ENCODE measurements around the gene SMCO4. TPM values are rescaled to one million over a fixed set of nuclear protein-coding genes. Genes with fewer than 3 reads are reported as not detected.

Gene SMCO4
- total and polyA plus RNA-seq, 2 donors (not counting 1 experiment from before 2014, with no cell fraction given) = 3.6 to 5.1 TPM

DNA sequence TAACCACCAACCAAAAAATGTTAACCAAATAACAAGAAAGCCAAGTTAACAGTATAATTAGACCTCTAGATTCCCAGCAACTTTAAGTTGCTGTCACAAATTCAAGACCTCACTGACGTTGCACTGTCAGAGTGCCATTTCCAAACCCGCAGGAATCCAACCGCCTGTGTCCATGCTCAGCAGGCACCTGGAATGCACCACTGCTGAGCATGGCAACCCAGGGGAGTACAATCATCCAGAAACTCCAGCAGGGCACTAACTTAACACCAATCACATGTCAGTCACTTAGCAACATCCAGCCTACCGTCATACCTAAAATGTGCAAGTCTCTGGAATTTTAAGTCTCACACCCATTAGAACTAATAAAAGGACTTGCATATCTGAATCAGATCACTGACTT lies 48.8 kb downstream of the SMCO4 start:
- Histone ChIP-seq H3K27me3 (replicated peaks in 1 of 4; ENCODE audit: control extremely low read depth in 1 of 4, control insufficient read depth in 3 of 4, insufficient read depth in 4 of 4, low read length in 3 of 4) (no peaks in the 10 kb centered on the region), H3K79me2 (ENCODE audit: control insufficient read depth, insufficient read depth, low read length) (no peaks in the 10 kb centered on the region), H3K9ac (ENCODE audit: low read length) (no peak overlapping the region), H2AFZ (ENCODE audit: insufficient read depth, low read depth, low read length, poor library complexity, severe bottlenecking) (no peak overlapping the region), H3K4me2 (replicated peaks; ENCODE audit: low read depth, low read length, poor library complexity, severe bottlenecking) (no peak overlapping the region), H3K4me1 (ENCODE audit: control insufficient read depth in 2 of 2, insufficient read depth in 2 of 2, low read length in 2 of 2) (no peaks in the 10 kb centered on the region), H3K4me3 (ENCODE audit: control extremely low read depth in 1 of 5, extremely low read depth in 1 of 5, insufficient read depth in 1 of 5, low read depth in 2 of 5, low read length in 4 of 5) (no peak overlapping the region), H4K20me1 (ENCODE audit: control insufficient read depth, insufficient read depth, low read length, poor library complexity, severe bottlenecking) (no peaks in the 10 kb centered on the region), H3K9me3 (ENCODE audit: control extremely low read depth in 1 of 3, control insufficient read depth in 2 of 3, insufficient read depth in 1 of 3, low read length in 2 of 3) (no peaks in the 10 kb centered on the region), H3K27ac (ENCODE audit: low read length in 2 of 2) (no peak overlapping the region), H3K36me3 (replicated peaks in 1 of 2; ENCODE audit: control extremely low read depth in 1 of 2, control insufficient read depth in 1 of 2, extremely low read depth in 1 of 2, insufficient read depth in 2 of 2, low read length in 1 of 2) (no peaks in the 10 kb centered on the region)
- WGBS (ENCODE audit: insufficient coverage) = 98% methylated on average over 3 of the region's 4 CpGs
- DNase-seq (no peak), ATAC-seq (ENCODE audit: low read depth) (no peak)
- H3K27me3 Mint-ChIP-seq = no peaks in the 10 kb centered on the region
- H3K27ac Mint-ChIP-seq = no peak overlapping the region
- no peaks in the 10 kb centered on the region for H3K4me1 Mint-ChIP-seq
- intact Hi-C loops (cut with micrococcal nuclease) = no loop called here
- ChIA-PET CTCF (no interaction called here), POLR2A (no interaction called here)
- H3K9me3 Mint-ChIP-seq (ENCODE audit: insufficient read depth) = no peaks in the 10 kb centered on the region
- no peak overlapping the region for H3K4me3 Mint-ChIP-seq
- TF ChIP-seq, protein P1, sequence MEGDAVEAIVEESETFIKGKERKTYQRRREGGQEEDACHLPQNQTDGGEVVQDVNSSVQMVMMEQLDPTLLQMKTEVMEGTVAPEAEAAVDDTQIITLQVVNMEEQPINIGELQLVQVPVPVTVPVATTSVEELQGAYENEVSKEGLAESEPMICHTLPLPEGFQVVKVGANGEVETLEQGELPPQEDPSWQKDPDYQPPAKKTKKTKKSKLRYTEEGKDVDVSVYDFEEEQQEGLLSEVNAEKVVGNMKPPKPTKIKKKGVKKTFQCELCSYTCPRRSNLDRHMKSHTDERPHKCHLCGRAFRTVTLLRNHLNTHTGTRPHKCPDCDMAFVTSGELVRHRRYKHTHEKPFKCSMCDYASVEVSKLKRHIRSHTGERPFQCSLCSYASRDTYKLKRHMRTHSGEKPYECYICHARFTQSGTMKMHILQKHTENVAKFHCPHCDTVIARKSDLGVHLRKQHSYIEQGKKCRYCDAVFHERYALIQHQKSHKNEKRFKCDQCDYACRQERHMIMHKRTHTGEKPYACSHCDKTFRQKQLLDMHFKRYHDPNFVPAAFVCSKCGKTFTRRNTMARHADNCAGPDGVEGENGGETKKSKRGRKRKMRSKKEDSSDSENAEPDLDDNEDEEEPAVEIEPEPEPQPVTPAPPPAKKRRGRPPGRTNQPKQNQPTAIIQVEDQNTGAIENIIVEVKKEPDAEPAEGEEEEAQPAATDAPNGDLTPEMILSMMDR (IDR thresholded peaks at IDR 0.05) = no peak
- no peak for TF ChIP-seq EZH2 (IDR thresholded peaks at IDR 0.05; ENCODE audit: borderline replicate concordance, insufficient read depth, low read depth, low read length, poor library complexity, severe bottlenecking)

DNA sequence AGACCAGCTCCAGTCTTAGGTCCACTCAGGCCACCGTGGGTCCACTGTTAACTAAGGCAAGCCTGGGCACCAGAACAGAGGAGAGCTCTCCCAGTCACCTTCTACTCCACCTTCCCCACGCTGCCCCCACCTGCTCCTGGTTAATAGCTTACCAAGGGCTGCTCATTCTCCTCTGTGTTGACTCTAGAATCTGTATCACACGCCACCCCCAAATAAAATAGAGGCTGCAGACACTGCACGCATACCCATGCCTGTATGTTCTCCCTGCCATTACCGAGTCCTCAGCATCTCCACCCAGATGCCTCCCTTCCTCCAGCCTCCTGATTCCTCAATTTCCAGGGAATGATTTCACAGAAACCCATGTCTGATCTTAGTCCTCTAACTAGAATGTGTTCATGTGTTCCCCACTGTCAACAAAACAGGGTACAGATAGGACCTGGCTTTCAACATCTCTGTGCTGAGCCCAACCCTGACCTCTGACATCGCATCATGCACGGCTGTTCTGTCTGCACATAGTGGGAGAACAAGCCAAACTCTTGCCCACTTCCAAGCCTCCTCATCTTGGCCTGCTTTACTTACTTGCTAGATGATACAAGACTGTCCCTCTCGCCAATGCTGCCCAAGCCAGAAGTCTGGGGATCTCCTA lies 49.8 kb downstream of the SMCO4 start:
- Histone ChIP-seq H2AFZ (ENCODE audit: insufficient read depth, low read depth, low read length, poor library complexity, severe bottlenecking) (no peak overlapping the region), H3K27ac (ENCODE audit: low read length in 2 of 2) (no peak overlapping the region), H3K4me2 (replicated peaks; ENCODE audit: low read depth, low read length, poor library complexity, severe bottlenecking) (no peak overlapping the region), H3K9ac (ENCODE audit: low read length) (no peak overlapping the region), H4K20me1 (ENCODE audit: control insufficient read depth, insufficient read depth, low read length, poor library complexity, severe bottlenecking) (no peaks in the 10 kb centered on the region), H3K27me3 (replicated peaks in 1 of 4; ENCODE audit: control extremely low read depth in 1 of 4, control insufficient read depth in 3 of 4, insufficient read depth in 4 of 4, low read length in 3 of 4) (no peaks in the 10 kb centered on the region), H3K79me2 (ENCODE audit: control insufficient read depth, insufficient read depth, low read length) (no peaks in the 10 kb centered on the region), H3K9me3 (ENCODE audit: control extremely low read depth in 1 of 3, control insufficient read depth in 2 of 3, insufficient read depth in 1 of 3, low read length in 2 of 3) (no peaks in the 10 kb centered on the region), H3K4me3 (ENCODE audit: control extremely low read depth in 1 of 5, extremely low read depth in 1 of 5, insufficient read depth in 1 of 5, low read depth in 2 of 5, low read length in 4 of 5) (no peak overlapping the region), H3K36me3 (replicated peaks in 1 of 2; ENCODE audit: control extremely low read depth in 1 of 2, control insufficient read depth in 1 of 2, extremely low read depth in 1 of 2, insufficient read depth in 2 of 2, low read length in 1 of 2) (no peaks in the 10 kb centered on the region), H3K4me1 (ENCODE audit: control insufficient read depth in 2 of 2, insufficient read depth in 2 of 2, low read length in 2 of 2) (no peaks in the 10 kb centered on the region)
- intact Hi-C loops (cut with micrococcal nuclease) = no loop called here
- Mint-ChIP-seq H3K27me3 (no peaks in the 10 kb centered on the region), H3K9me3 (ENCODE audit: insufficient read depth) (no peaks in the 10 kb centered on the region), H3K4me3 (no peak overlapping the region), H3K4me1 (no peaks in the 10 kb centered on the region), H3K27ac (no peak overlapping the region)
- CTCF ChIA-PET = no interaction called here
- ATAC-seq (ENCODE audit: low read depth) = no peak
- POLR2A ChIA-PET = no interaction called here
- TF ChIP-seq EZH2 (IDR thresholded peaks at IDR 0.05; ENCODE audit: borderline replicate concordance, insufficient read depth, low read depth, low read length, poor library complexity, severe bottlenecking) = no peak
- TF ChIP-seq, protein P1 (IDR thresholded peaks at IDR 0.05) = no peak
- no peak for DNase-seq
- 97% methylated on average over 7 of the region's 8 CpGs for WGBS (ENCODE audit: insufficient coverage)
